SW480 (cell line): ENCODE results near the gene GAK.

Experiments used
- DNase-seq: peaks from one replicate; pipeline ENCODE4 v3.0.0-alpha.2; 2016; ENCODE audit warnings: low spot score

GAK gene

GRCh38 chr4:907103-907400, 25.1 kb downstream of the GAK start:
- DNase-seq = no peak

- DNase-seq = no peak
Observed at GRCh38 chr4:906339-907102, 25.6 kb downstream of the GAK start.

DNA sequence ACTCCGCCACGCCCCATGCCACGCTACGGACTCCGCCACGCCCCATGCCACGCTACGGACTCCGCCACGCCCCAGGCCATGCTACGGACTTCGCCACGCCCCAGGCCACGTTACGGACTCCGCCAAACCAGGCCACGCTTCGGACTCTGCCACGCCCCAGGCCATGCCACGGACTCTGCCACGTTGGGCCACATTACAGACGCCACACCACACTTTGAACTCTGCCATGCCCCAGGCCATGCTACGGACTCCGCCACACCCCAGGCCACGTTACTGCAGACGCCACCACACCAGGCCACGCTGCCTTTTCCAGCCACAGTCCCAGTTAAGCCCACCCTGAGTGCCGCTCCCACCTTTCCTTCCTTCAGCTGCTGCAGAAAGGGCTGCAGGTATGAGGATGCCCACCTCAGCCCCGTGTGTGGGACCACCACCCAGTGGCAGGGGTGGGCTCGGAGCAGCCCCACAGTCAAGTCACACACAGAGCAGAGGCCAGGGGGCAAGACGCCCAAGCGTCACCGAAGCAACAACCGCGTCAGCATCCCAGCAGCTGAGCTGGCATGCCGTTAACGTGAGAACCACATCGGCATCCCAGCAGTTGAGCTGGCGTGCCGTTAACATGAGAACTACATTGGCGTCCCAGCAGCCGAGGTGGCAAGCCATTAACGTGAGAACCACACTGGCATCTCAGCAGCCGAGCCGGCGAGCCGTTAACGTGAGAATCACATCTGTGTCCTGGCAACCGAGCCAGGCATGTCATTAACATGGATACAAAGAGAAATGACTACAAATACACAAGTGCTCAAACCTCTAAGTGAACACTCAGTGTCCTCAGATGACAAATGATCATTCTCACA, 26.4 kb downstream of the GAK start:
- no peak for DNase-seq

DNA sequence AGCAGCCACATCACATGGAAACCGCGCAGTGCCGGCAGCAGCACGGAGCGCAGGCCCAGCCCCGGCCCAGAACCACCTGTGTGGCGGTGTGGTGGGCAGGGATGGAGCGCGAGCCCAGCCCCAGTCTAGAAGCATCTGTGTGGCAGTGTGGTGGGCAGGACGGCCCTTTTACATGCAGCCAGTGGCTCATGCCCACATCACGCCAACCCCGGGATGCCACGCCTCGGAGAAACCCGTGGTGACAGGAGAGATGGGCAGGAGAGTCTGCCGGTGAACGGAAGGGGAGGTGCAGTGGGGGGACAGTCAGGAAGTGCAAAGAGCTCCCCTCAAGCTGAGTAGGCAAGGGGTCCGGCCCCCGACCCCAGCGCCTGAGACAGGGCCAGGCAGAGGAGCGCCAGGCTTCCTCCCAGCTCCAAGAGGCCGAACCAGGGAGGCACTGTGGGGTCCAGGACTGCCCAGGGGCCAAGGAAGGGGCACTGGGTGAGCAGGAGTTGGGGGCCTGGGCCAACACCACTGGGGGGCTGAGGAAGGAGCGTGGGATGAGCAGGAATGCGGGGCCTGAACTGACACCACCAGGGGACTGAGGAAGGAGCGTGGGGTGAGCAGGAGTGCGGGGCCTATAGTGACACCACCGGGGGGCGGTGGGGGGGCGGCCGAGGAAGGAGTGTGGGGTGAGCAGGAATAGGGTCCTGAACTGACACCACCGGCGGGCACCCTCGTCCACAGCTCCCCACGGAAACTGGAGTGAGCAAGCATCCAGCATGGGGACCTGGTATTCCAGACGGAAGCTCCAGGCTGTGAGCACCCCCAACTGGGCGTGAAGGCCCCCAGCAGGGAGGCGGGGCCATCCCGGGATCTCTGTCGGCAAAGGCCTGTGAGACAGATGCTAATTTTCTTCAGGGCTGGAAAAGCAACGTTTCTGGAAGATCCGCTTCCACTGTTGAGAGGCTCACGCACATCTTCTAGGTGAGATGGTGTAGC, 28.8 kb downstream of the GAK start:
- DNase-seq = no peak

- no peak for DNase-seq
Observed at GRCh38 chr4:901192-901910, 30.8 kb downstream of the GAK start.

GRCh38 chr4:900721-901120, 31.4 kb downstream of the GAK start:
- no peak for DNase-seq

- DNase-seq = no peak
Observed at GRCh38 chr4:900073-900472, 32.0 kb downstream of the GAK start.

DNA sequence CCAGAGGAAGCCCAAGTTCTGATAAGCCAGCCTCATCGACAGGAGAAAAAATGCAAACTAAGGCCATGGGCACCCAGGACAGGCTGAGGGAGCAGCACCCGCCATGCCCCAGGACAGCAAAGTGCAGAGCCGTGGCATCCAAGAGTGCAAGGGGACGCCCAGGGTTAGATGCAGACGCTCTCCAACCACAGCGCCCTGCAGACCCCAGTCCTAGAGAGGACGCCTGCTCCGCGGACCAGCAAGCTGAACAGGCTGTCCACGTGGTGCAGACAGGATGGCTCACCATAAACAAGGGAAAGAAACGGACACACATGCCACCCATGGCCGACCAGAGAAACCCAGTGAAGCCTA, 32.6 kb downstream of the GAK start:
- no peak for DNase-seq

GRCh38 chr4:898869-899555, 33.1 kb downstream of the GAK start:
- DNase-seq = no peak

DNA sequence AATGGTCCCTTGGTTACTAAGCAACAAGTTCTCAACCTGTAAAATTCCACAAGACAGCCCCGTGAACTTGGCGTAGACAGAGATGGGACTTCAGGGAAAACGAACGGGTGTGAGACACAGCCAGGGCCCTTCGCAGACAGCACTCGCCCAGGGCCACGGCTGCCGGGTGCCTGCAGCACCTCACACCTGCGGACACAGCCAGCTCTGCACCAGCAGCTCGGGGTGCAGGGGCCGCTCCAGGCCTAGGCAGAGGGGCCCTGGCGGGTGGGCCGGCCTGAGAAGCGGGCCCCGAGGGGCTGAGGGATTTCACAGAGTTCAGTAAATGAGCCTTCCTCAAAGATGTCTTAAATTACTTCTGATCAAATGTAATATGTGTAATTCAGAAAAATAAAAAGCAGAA, 34.0 kb downstream of the GAK start:
- no peak for DNase-seq

GRCh38 chr4:896630-897029, 35.5 kb downstream of the GAK start:
- DNase-seq = no peak

DNA sequence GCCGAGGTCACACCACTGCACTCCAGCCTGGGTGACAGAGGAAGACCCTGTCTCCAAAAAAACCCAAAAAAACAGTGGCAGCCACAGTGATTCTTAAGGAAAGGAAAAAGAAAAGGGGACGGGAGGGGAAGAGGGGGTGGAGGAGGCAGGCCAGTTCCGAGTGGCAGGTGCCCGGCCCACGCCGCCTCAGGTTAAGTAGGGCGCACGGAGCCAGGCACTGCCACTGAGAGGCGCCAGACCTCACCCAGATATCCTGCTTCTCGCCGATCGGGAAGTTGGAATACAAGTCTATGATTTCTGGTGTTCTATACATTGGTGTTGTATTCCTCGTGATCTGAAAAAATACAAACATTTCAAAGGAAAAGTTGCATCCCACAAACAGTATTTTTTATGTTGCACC, 35.9 kb downstream of the GAK start:
- no peak for DNase-seq

- DNase-seq = no peak
Observed at GRCh38 chr4:895596-895995, 36.5 kb downstream of the GAK start.

DNA sequence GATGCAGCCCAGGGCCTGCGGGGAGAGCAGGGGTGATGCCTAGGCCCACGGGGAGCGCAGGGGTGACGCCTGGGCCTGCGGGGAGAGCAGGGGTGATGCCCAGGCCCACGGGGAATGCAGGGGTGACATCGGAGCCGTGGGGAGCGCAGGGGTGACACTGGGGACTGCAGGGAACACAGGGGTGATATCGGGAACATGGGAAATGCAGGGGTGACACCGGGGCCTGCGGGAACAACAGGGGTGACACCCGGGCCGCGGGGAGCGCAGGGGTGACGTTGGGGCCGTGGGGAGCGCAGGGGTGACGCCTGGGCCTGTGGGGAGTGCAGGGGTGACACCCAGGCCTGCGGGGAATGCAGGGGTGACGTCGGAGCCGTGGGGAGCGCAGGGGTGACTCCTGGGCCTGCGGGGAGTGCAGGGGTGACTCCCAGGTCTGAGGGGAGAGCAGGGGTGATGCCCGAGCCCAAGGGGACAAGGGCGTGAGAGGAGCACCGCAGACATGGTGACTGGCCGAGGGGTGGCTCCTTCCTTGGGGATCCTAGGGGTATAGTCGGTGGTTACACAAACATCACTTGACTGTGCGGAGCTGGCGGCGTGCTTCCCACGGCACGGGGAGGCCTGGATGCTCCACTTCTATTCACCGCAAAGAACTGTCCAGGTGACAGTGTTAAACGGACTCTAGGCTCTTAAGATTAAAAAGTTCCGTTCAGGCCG, 38.0 kb downstream of the GAK start:
- DNase-seq = no peak

- no peak for DNase-seq
Observed at GRCh38 chr4:893276-893994, 38.7 kb downstream of the GAK start.

DNA sequence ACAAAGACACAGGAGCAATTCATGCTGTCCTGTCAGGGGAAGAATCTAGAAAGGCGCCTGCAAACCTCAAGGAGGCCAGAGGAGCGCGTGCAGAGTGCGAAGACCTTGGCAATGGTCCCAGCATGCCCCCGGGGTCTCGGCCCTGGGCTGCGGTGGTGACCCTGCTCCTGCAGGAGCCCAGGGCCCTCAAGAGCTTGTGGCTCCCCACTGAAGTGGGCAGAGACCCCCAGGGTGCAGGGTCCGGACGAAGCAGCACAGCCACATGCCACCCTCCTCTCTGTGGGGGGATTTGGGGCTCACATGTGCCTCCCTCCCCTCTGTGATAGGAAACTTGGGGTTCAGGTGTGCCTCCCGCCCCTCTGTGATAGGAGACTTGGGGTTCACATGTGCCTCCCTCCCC, 39.3 kb downstream of the GAK start:
- no peak for DNase-seq

- no peak for DNase-seq
Observed at GRCh38 chr4:891747-892146, 40.4 kb downstream of the GAK start.

GRCh38 chr4:890036-890695, 42.0 kb downstream of the GAK start:
- no peak for DNase-seq

DNA sequence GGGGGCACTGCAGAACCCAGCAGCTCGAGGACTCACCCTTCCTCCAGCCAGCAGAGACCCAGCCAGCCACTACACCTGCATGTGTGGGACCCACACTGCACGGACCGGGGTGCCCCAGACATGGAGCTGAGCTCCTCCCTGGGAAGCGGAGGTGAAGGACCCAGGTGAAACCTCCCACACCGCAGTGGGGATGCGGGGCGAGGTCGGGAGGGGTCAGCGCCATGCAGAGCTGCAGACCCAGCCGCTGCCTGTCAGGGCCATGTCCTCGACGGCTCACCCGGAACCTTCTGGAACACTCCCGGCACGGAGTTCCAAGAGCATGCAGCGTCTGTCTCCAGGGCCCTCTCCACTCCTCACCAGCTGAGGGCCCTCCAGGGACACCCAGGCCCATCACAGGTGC, 42.6 kb downstream of the GAK start:
- DNase-seq = no peak
